ENCODE data around the gene APOL6.

GRCh38 chr22:35708453-35708852, 60.2 kb downstream of the APOL6 start:
- TF ChIP-seq CTCF (IDR thresholded peaks at IDR 0.05; ENCODE audit: poor library complexity) (no peak), EZH2phosphoT487 (IDR thresholded peaks at IDR 0.05; ENCODE audit: low read depth, severe bottlenecking, unreplicated experiment) (no peak)
